A673 (cell line): ENCODE results near the gene GALNT7.

Experiments used
- EZH2 ChIP-seq: fragments of 200-600 bp; sonication (generic); IDR thresholded peaks from 2 replicates; pipeline ENCODE4 v1.6.1; 2017; ENCODE audit warnings: borderline replicate concordance, low read depth, mild to moderate bottlenecking, mixed read lengths, antibody characterized with exemption, low read length; ENCODE audit not compliant: poor library complexity, severe bottlenecking
- TF ChIP-seq, protein P1 (sequence below): fragments of 300-800, 200-600 bp; sonication (generic); conservative IDR thresholded peaks from 2 replicates; pipeline ENCODE4 v1.5.1; 2017; ENCODE audit warnings: low read depth, mild to moderate bottlenecking, antibody characterized with exemption, low read length, moderate library complexity, mixed read lengths

DNA sequence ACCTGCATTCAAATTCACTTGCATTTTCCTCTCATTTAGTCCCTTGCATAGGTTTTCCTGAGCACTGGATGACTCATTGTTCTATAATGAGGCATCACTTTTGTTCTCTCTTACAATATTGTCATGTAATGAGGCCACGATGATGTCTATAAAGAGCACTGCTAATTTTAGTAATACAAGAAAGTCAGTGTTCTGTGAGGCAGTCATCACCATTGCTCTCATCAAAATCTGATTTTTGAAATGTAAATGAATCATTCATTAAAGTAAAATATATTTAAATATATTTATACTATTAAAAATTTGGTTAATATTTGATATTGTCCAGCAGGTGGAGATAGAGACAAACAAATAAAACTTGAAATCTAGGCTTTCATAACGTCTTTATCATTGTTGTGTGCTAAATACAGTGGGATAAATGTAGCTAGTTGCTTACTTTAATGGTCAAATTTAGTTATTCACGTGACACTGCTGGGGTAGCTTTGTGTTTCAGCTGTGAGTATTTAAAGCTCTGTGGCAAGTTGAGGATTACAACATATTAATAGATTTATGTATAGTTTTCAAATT lies 150.1 kb downstream of the GALNT7 start:
- TF ChIP-seq, protein P1, sequence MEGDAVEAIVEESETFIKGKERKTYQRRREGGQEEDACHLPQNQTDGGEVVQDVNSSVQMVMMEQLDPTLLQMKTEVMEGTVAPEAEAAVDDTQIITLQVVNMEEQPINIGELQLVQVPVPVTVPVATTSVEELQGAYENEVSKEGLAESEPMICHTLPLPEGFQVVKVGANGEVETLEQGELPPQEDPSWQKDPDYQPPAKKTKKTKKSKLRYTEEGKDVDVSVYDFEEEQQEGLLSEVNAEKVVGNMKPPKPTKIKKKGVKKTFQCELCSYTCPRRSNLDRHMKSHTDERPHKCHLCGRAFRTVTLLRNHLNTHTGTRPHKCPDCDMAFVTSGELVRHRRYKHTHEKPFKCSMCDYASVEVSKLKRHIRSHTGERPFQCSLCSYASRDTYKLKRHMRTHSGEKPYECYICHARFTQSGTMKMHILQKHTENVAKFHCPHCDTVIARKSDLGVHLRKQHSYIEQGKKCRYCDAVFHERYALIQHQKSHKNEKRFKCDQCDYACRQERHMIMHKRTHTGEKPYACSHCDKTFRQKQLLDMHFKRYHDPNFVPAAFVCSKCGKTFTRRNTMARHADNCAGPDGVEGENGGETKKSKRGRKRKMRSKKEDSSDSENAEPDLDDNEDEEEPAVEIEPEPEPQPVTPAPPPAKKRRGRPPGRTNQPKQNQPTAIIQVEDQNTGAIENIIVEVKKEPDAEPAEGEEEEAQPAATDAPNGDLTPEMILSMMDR = peak; percentile 54; the same call in 1 of the 2 replicates
- TF ChIP-seq EZH2 = no peak
